ENCODE data around the gene SUGP1. TPM values are rescaled to one million over a fixed set of nuclear protein-coding genes. Genes with fewer than 3 reads are reported as not detected.

The SUGP1 gene
- total and polyA plus RNA-seq, 2 of the 13 experiments (the other 11 are each of a cell fraction or from before 2014, with no cell fraction given): 21.6 to 25.9 TPM

DNA sequence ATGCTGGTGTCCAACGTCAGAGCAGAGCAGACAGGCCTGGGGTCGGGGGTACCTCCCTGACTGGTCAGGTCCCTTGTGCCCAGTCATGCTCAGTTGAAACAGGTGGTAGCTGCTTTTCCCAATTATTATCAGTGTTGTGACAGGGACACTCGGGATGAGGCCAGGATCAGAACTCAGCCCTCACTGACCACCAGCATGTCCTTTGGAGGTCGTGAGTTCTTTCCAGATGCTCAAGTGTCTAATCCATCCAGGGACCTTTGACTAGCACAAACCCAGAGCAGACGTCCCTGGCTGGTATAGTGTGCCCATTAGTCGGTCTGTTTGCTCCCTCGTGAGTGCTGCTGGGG lies 22.7 kb upstream of the SUGP1 start (continued):
- TF ChIP-seq, protein P1, sequence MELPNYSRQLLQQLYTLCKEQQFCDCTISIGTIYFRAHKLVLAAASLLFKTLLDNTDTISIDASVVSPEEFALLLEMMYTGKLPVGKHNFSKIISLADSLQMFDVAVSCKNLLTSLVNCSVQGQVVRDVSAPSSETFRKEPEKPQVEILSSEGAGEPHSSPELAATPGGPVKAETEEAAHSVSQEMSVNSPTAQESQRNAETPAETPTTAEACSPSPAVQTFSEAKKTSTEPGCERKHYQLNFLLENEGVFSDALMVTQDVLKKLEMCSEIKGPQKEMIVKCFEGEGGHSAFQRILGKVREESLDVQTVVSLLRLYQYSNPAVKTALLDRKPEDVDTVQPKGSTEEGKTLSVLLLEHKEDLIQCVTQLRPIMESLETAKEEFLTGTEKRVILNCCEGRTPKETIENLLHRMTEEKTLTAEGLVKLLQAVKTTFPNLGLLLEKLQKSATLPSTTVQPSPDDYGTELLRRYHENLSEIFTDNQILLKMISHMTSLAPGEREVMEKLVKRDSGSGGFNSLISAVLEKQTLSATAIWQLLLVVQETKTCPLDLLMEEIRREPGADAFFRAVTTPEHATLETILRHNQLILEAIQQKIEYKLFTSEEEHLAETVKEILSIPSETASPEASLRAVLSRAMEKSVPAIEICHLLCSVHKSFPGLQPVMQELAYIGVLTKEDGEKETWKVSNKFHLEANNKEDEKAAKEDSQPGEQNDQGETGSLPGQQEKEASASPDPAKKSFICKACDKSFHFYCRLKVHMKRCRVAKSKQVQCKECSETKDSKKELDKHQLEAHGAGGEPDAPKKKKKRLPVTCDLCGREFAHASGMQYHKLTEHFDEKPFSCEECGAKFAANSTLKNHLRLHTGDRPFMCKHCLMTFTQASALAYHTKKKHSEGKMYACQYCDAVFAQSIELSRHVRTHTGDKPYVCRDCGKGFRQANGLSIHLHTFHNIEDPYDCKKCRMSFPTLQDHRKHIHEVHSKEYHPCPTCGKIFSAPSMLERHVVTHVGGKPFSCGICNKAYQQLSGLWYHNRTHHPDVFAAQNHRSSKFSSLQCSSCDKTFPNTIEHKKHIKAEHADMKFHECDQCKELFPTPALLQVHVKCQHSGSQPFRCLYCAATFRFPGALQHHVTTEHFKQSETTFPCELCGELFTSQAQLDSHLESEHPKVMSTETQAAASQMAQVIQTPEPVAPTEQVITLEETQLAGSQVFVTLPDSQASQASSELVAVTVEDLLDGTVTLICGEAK (IDR thresholded peaks at IDR 0.05): no peak
- TF ChIP-seq, protein P1 (CRISPR knock-in tag; IDR thresholded peaks at IDR 0.05): no peak
- TF ChIP-seq GABPB1 (CRISPR knock-in tag; IDR thresholded peaks at IDR 0.05) (no peak), ZNF225 (CRISPR knock-in tag; IDR thresholded peaks at IDR 0.05) (no peak), ZNF83 (CRISPR knock-in tag; IDR thresholded peaks at IDR 0.05; ENCODE audit: borderline replicate concordance) (no peak), ZSCAN31 (CRISPR knock-in tag; IDR thresholded peaks at IDR 0.05; ENCODE audit: low read depth) (peak; percentile 23; the same call in 1 of the 2 replicates), MEF2D (CRISPR knock-in tag; IDR thresholded peaks at IDR 0.05) (no peak), ZNF350 (CRISPR knock-in tag; IDR thresholded peaks at IDR 0.05; ENCODE audit: borderline replicate concordance, low read depth) (peak; percentile 58; the same call in 1 of the 2 replicates), ZNF883 (CRISPR knock-in tag; IDR thresholded peaks at IDR 0.05; ENCODE audit: not compliant biosample characterization) (peak; percentile 39), ZNF773 (CRISPR knock-in tag; IDR thresholded peaks at IDR 0.05; ENCODE audit: borderline replicate concordance) (no peak)
- TF ChIP-seq, protein P2, sequence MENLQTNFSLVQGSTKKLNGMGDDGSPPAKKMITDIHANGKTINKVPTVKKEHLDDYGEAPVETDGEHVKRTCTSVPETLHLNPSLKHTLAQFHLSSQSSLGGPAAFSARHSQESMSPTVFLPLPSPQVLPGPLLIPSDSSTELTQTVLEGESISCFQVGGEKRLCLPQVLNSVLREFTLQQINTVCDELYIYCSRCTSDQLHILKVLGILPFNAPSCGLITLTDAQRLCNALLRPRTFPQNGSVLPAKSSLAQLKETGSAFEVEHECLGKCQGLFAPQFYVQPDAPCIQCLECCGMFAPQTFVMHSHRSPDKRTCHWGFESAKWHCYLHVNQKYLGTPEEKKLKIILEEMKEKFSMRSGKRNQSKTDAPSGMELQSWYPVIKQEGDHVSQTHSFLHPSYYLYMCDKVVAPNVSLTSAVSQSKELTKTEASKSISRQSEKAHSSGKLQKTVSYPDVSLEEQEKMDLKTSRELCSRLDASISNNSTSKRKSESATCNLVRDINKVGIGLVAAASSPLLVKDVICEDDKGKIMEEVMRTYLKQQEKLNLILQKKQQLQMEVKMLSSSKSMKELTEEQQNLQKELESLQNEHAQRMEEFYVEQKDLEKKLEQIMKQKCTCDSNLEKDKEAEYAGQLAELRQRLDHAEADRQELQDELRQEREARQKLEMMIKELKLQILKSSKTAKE (CRISPR knock-in tag; IDR thresholded peaks at IDR 0.05; ENCODE audit: borderline replicate concordance): no peak
- TF ChIP-seq, protein P3, sequence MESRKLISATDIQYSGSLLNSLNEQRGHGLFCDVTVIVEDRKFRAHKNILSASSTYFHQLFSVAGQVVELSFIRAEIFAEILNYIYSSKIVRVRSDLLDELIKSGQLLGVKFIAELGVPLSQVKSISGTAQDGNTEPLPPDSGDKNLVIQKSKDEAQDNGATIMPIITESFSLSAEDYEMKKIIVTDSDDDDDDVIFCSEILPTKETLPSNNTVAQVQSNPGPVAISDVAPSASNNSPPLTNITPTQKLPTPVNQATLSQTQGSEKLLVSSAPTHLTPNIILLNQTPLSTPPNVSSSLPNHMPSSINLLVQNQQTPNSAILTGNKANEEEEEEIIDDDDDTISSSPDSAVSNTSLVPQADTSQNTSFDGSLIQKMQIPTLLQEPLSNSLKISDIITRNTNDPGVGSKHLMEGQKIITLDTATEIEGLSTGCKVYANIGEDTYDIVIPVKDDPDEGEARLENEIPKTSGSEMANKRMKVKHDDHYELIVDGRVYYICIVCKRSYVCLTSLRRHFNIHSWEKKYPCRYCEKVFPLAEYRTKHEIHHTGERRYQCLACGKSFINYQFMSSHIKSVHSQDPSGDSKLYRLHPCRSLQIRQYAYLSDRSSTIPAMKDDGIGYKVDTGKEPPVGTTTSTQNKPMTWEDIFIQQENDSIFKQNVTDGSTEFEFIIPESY (CRISPR knock-in tag; IDR thresholded peaks at IDR 0.05): no peak
- TF ChIP-seq, protein P4, sequence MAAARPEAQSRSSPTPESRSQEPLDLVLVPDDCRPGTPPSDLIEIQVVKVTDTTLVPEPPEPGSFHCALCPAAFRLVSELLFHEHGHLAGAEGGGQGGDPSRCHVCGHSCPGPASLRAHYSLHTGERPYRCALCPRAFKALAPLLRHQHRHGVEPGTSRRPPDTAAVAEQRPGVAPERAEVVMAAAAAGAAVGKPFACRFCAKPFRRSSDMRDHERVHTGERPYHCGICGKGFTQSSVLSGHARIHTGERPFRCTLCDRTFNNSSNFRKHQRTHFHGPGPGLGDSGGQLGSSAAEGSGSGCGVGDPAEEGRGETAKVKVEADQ (CRISPR knock-in tag; IDR thresholded peaks at IDR 0.05; ENCODE audit: borderline replicate concordance): no peak
- TF ChIP-seq, protein P5, sequence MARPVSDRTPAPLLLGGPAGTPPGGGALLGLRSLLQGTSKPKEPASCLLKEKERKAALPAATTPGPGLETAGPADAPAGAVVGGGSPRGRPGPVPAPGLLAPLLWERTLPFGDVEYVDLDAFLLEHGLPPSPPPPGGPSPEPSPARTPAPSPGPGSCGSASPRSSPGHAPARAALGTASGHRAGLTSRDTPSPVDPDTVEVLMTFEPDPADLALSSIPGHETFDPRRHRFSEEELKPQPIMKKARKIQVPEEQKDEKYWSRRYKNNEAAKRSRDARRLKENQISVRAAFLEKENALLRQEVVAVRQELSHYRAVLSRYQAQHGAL (CRISPR knock-in tag; IDR thresholded peaks at IDR 0.05; ENCODE audit: not compliant biosample characterization): no peak
